ENCODE measurements around the gene SPRED2.

GRCh38 chr2:65425276-65425675 lies 7.1 kb downstream of the SPRED2 start:
- no peak for TF ChIP-seq RXRA (IDR thresholded peaks at IDR 0.05; ENCODE audit: insufficient read depth, low read depth, low read length)
- TF ChIP-seq CTCF (IDR thresholded peaks at IDR 0.05; ENCODE audit: control extremely low read depth in 1 of 3, insufficient read depth in 1 of 3, low read depth in 1 of 3, low read length in 3 of 3) = no peak
- no peak for TF ChIP-seq POLR2A (IDR thresholded peaks at IDR 0.05; ENCODE audit: control extremely low read depth in 1 of 2, low read depth in 2 of 2, low read length in 2 of 2)
- TF ChIP-seq TEAD4 (IDR thresholded peaks at IDR 0.05; ENCODE audit: low read depth, low read length) = no peak
- TF ChIP-seq ATF3 (IDR thresholded peaks at IDR 0.05; ENCODE audit: insufficient read depth, low read depth, low read length) = no peak
- TF ChIP-seq KDM1A (IDR thresholded peaks at IDR 0.05; ENCODE audit: borderline replicate concordance, low read length) = no peak

Data from H1 (cell line).